NCI-H2107 treated with DMSO at 0.1 percent for 48 hours (cell line): ENCODE results near the gene PYDC1.
"Not testable (repeated sequence)": the region's sequence is repeated elsewhere in the genome, so short reads cannot be mapped to it uniquely, and the experiment has no call there.

Experiments used
- DNase-seq: peaks from one replicate; lab custom pipeline; 2025; ENCODE audit not compliant: unreplicated experiment; lab: John Stamatoyannopoulos, UW

The PYDC1 gene

DNA sequence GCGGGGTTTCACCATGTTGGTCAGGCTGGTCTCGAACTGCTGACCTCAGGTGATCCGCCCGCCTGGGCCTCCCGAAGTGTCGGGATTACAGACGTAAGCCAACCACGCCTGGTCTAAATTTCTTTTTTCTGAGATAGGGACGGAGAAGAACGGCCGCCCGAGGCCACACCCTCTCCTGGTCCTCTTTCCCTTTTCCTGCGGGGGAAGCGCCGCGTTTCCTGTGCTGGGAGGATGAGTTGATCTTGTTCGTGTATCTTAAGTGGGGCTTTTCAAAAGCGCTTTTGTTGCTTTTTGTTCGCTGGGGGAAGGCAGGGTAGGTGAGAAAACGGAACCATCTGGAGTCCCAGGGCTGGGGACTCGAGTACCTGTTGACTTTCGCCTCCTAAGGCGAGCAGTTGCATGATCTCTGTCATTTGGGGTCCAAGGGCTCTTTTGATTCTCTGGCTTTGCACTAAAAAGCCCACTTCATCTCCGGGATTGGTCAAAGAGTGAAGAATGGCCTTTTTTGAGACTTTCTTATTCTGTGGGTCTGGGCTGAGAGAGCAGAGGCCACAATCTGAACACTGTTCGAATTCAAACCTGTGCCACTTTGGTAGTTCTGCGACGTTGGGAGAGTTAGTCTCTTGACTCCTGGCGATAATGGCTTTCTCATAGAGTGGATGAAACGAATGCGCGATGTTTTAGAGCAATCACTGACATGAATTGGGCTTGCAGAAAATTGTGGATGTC is 35.7 kb downstream of the PYDC1 start:
- DNase-seq = no peak

DNA sequence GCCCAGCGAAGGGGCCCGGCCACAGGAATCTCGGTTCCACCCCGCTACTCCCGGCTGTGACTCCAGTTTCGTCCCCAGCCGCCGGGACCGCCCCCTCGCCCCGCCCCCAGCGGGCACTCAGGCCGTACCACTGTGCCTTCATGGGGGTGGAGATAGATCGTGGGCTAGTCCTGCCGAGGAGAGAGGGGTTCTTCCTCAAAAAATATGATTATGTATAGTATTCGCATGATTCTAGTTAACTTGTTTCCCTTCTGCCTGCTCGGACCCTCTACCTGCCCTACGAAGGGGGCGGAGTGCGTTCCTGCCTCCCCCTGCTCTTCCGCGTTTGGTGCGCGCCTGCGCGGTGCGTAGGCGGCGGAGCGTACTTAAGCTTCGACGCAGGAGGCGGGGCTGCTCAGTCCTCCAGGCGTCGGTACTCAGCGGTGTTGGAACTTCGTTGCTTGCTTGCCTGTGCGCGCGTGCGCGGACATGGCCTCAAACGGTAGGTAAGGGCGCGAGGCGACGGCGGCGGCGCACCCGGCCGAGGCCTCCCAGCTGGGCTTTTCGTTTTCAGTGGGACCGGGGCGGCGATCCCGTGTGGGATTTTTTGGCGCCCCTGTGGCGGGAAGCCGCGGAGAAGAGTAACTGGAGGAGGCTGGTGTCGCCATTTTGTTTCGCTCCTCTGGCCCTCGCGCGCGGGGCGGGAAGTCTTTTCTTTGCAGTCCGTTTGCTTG is 37.0 kb downstream of the PYDC1 start, which contains the start of gene FUS:
TSS of gene FUS (plus strand) at position 393 of the 713 bp plus-strand sequence. CDS start at position 469, 76 bp downstream.
- DNase-seq = peak; percentile 75

DNA sequence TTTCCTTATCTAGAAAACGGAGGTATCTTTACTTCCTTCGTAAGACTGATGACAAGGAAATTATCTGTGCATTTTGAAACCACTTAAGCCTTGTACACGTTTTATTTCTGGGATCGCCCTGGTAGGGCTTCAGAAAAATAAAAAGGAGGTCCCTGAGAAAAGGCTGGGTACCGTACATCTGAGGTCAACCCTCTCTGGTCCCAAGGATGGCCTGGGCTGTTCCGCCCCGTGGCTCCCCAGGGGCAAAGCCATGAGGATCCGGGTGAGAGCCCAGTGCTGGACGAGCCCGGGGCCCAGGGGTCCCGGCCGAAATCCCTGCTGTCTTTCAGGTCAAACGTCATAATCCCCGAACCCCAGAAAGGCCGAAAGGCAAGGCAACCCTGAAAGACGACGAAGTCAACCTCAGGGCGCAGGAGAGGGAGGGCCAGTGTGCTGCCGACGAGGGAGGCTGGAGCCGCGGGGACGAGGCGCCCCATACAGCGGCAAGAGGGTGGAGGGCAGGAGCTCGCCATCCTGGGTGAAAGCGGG is 37.7 kb downstream of the PYDC1 start:
- no peak for DNase-seq

- DNase-seq = peak; percentile 90
These were observed 39.8 kb downstream of the PYDC1 start for GRCh38 chr16:31177136-31177535.

DNA sequence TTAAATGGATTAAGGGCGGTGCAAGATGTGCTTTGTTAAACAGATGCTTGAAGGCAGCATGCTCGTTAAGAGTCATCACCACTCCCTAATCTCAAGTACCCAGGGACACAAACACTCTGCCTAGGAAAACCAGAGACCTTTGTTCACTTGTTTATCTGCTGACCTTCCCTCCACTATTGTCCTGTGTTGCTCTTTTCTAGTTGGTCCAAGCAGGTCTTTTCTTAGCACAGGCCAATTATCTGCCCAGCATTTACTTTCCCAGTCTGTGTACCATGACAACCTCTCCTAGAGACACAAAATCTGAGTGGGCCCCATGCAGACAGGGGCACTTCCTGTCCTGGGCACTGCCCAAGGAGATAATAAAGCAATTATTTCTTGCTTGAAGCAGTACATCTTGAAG is 46.9 kb downstream of the PYDC1 start:
- not testable (repeated sequence) for DNase-seq

GRCh38 chr16:31168848-31169247 is 48.1 kb downstream of the PYDC1 start:
- no peak for DNase-seq

GRCh38 chr16:31167315-31167714 is 49.6 kb downstream of the PYDC1 start:
- DNase-seq = no peak
